AG10803 (cell line): ENCODE data around the gene IMMP1L.
"Not testable (repeated sequence)": the region's sequence is repeated elsewhere in the genome, so short reads cannot be mapped to it uniquely, and the experiment has no call there.

Experiments
- DNase-seq: peaks from one replicate; pipeline ENCODE4 v3.0.0; 2010; ENCODE audit warnings: low read depth
- H3K4me3 ChIP-seq: 2 replicates; pipeline ENCODE4 v1.5.1; 2011; ENCODE audit warnings: mild to moderate bottlenecking, low read length, control low read depth
- TF ChIP-seq, protein P1 (sequence below): conservative IDR thresholded peaks from 2 replicates; pipeline ENCODE4 v1.5.1; 2011; ENCODE audit warnings: mild to moderate bottlenecking, low read length, control low read depth, inconsistent platforms

Gene IMMP1L

DNA sequence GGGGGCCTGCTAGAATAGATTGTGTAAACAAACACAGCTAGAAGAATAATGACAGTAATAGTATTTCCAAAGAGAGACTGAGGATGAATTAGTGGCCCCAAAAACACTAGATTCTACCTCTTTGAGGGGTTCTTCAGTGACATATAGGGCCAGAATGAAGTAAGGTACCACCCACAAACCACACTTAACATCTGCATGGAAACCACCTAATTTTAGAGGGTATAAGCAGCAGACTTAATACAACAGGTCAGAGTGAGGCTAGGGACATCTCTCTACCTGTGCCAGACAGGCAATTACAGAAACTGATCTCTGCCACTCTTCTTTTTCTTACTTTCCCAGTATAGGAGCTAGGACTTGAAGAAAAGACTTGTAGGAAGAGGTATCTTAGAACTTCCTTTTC lies 20.3 kb upstream of the IMMP1L start:
- no peak for DNase-seq
- no peak overlapping the region for H3K4me3 ChIP-seq
- TF ChIP-seq, protein P1, sequence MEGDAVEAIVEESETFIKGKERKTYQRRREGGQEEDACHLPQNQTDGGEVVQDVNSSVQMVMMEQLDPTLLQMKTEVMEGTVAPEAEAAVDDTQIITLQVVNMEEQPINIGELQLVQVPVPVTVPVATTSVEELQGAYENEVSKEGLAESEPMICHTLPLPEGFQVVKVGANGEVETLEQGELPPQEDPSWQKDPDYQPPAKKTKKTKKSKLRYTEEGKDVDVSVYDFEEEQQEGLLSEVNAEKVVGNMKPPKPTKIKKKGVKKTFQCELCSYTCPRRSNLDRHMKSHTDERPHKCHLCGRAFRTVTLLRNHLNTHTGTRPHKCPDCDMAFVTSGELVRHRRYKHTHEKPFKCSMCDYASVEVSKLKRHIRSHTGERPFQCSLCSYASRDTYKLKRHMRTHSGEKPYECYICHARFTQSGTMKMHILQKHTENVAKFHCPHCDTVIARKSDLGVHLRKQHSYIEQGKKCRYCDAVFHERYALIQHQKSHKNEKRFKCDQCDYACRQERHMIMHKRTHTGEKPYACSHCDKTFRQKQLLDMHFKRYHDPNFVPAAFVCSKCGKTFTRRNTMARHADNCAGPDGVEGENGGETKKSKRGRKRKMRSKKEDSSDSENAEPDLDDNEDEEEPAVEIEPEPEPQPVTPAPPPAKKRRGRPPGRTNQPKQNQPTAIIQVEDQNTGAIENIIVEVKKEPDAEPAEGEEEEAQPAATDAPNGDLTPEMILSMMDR: no peak

- DNase-seq: no peak
- TF ChIP-seq, protein P1: no peak
- no peak overlapping the region for H3K4me3 ChIP-seq
These were observed 19.8 kb upstream of the IMMP1L start for GRCh38 chr11:31529189-31529588.

DNA sequence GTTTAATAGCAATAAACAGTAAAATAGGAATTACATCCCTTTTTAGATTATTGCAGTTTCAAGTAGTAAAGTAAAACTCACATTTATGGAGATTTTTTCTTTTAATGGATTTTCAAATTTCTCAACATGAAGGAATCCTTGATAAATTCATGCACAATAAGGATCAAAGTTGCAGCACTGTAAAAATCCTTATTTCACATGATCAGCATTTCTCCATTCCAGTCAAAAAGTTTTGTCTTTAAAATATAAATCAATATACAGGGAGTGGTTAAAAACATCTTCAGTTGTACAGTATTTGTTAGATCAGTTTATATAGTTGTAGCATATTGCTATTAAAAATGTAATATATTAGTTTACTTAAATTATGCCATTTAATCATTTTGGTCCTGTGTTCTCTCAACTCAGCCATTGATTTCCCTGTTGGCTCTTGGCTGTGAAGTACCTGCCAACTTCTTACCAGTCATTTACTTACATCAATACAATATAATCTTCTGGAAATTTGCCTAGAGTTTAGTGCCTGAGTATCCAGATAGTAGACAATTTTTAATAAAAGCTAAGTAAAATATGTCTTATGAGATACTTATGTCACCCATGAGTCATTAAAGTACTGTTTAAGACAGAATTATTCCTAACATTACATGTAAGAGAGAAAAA lies 12.2 kb upstream of the IMMP1L start:
- TF ChIP-seq, protein P1: no peak
- no peak for DNase-seq
- no peak overlapping the region for H3K4me3 ChIP-seq

GRCh38 chr11:31512117-31512516 lies 2.7 kb upstream of the IMMP1L start:
- DNase-seq: no peak
- TF ChIP-seq, protein P1: no peak
- no peak overlapping the region for H3K4me3 ChIP-seq

- DNase-seq: no peak
- peak overlapping the region; percentile 99 for H3K4me3 ChIP-seq
- TF ChIP-seq, protein P1: no peak
These were observed 382 bp downstream of the IMMP1L start for GRCh38 chr11:31509051-31509428.

DNA sequence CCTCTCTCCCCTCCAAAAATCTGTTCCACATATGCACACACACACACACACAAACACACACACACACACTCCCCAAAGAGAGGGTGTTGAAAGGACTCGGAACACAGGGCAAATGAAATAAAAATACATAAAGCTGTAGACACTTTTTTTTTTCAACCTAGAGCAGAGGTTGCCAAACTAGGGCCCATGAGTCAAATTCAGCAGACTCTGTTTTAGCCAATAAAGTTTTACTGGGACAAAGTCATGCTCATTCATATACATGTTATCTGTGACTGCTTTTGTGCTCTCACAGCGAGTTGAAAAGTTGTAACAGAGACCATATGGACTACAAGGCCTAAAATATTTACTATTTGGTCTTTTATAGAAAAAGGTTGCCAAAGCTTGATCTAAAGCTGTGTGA lies 8.9 kb downstream of the IMMP1L start:
- TF ChIP-seq, protein P1: no peak
- DNase-seq: no peak
- no peak overlapping the region for H3K4me3 ChIP-seq

DNA sequence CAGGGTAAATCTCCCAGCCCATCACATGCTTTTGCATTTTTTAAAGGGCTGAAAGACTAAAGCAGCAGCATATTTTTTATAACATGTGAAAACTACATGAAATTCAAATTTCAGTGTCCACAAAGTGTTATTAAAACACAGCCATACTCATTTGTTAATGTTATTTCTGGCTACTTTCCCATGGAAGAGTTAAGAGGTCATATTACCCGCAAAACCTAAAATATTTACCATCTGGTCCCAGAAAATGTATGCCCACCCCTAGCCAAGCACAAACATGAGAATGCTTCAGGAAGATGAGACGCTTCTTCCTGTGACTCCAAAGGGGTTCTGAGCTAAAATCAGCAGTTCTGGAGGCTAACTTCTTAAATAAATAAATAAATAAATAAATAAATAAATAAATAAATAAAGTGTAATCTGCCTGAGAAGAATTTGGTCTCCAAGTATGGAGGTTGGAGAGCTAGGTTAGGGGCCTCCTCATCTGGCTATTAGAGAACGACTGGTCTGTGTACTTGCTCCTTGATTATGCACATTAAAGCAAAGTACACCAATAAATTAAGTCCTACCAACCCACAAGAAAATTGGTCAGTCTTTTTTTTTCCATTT lies 9.7 kb downstream of the IMMP1L start:
- DNase-seq: peak; percentile 11
- no peak overlapping the region for H3K4me3 ChIP-seq
- TF ChIP-seq, protein P1: no peak

DNA sequence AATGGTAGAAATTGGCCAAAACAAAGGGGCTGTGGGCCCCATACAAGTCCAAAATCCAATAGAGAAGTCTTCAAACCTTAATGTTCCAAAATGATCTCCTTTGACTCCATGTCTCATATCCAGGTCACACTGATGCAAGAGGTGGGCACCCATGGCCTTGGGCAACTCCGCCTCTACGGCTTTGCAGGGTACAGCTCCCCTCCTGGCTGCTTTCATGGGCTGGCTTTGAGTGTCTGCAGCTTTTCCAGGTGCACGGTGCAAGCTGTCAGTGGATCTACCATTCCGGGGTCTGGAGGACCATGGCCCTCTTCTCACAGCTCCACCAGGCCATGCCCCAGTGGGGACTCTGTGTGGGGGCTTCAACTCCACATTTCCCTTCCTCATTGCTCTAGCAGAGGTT lies 15.7 kb downstream of the IMMP1L start:
- not testable (repeated sequence) for H3K4me3 ChIP-seq, DNase-seq
